Activated CD4-positive, CD25-positive, alpha-beta regulatory T cell (primary cell): ENCODE results near the gene MAP4.

Experiments
- DNase-seq, 4 experiments: peaks; one replicate each; lab custom pipeline; 2025; lab: John Stamatoyannopoulos, UW

MAP4 gene

DNA sequence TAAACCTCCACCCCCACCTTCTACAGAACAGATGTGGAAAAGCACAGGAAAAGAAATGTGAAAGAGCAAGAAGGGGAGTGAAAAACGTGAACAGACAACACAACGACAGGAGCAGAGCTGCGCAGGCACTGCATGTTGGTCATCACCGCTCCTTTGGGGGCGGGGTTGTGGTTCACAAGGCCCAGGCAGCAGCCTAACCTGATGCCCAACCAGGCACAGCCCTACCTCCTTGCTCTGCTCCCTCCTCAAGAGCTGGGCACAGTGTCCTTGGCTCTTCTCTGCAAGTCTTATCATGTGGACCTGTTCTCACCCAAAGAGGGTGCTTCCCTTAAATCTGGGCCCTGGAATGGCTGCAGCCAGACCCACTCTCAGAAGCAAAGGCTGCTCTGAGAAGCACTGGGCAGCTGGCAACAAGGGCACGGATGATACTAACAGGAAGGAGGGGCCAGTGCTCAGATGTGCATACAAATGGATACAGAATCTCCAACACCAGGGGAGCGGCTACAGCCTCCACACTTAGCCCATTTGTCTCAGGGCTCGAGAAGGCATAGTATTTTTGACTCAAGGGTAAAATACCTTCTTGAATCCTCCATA lies 148.7 kb downstream of the MAP4 start:
- no peak for DNase-seq

DNA sequence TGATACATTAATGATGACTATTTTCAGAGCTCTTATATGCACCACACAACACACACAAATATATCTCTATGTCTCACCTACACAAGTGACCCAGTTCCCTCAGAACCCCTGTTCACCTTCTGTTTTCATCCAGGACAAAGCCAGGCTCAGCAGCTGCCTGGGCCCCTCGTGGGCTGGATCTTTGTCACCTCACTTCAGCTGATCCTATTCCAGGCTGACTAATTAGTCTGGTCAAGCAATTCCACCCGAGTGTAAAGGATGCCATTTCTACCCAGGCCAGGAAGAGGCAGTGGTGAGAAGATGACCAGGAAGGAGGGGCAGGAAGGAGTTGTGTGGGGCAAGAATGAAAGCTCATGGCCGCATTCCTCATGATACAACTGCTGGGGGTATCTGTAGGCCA lies 151.0 kb downstream of the MAP4 start:
- no peak for DNase-seq

DNA sequence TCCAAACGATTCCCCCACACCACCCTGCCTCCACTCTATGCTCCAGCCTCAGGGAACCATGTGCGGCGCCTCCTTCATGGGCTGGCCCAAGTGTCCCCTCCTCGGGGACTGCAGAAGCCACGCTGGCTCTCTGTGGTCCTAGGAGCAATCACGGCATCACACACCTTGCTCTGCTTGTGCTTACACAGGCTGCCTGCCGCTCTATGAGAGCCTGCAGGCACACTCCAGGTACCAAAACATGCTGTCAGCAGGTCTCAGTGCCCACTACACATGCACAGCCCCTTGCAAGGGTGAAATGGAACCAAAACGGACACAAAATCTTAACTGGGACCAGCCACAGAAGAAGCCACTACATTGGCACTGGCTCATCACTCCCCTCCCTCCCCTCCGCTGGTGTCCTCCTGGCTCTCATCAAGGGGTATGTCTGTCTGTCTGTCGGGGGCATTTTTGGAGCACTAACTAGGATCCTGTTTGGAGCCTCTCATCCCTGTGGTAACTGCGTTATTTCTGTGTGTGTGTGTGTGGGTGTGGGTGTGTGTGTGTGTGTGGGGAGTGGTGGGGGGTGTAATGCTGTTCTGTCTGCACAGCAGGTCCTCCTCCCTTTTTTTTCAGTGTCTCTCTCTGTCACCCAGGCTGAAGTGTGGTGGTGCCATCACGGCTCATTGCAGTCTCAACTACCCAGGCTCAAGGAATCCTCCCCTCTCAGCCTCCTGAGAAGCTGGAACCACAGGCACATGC lies 152.7 kb downstream of the MAP4 start:
- DNase-seq = no peak

DNA sequence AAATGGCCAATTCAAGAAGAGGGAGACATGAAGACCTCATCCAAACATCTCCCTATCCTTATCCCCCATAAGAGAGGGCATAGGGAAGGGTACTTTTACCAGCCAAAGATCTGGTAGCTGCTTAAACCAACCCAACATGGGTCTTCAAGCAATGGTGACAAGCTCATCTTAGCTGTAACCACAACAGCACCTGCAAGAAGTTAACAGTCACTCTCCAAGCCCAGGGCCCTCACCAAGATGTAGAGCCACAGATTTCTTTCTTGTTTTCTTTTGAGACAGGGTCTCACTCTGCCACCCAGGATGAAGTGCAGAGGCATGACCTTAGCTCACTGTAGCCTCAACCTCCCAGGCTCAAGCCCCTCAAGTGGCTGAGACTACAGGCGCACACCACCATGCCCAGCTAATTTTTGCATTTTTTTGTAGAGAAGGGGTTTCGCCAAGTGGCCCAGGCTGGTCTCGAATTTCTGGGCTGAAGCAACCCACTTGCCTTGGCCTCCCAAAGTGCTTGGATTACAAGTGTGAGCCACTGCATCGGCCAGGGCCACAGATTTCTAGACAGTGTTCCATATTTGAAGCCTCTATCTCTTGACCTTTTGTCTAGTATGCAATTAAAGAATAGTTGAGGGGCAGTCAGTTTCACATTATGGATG lies 156.1 kb downstream of the MAP4 start:
- no peak for DNase-seq

DNA sequence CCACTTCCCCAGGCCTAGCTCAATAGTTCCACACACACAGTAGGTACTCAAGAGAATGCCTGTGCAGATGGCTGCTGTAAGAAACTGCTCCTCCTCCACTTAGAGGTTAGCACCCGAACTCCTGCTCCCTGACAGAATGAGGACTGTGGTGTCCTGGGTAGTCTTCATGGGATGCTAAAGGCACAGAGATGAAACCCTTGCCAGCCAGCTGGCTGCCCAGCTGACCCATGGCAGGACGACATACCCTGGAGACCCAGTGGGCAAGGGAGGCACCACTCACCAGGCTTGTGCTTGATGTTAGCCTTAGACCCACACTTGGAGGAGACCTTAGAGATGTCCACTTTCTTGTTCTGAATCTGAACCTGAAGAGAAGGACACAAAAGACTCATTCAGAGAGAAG lies 159.1 kb downstream of the MAP4 start:
- no peak for DNase-seq

DNA sequence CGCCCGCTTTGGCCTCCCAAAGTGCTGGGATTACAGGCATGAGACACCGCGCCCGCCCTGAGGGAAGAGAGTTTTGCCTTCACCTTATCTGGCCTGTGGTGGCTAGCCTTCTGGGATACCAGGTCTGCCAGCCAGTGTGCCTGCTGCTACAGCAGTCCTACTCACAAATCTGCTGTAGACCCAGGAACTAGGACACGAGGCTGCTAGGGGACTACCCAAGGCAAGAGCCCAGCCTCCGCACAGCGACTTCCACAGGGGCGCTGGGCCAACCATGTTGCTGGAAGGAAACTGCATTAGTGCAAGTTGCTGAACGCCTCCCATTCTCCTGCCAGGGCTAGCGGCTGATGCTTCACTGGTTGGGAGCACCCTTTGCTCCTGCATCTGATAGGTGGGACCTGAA lies 159.5 kb downstream of the MAP4 start:
- no peak for DNase-seq

DNA sequence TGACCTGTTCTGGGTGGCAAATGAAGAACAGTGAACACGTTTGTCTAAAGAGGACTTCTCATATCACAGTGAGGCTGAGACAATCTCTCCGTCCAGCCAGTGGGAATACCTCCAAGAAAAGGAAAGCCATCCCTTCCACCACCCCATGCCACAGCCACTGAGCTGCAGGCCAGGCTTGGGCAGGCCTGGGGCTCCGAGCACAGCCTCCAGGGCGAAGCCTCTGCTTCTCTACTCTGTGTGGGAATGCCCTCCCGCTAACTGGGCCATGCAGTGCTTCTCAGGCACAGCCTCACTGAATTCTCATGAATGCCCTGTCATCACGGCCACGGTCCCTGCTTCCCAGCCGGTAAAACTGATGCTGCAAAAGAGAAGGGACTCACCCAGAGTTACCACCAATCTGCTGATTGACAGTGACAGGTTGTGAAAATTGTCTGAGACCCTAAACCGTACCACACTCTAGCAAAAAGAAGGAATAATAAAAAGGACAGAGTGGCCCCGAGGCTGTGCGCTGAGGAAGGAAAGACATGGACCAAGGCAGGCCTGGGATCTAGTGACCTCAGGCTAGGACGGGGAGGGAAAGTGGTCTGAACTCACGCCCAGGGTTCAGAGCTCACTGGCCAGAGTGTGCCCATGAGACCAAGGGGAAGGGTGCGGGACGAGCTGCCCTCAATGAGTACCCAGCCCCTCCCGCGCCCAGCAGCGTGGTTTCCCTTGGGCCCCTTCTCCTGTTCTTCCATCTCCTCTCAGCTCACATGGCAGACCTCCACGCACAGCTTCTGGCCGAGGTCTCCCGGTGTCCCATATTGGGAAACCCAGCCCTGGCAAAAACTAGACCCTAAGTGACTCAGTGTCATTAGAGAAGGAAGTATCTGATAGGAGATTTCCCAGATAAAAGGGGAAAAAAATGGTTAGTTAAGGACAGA lies 160.5 kb downstream of the MAP4 start:
- no peak for DNase-seq

DNA sequence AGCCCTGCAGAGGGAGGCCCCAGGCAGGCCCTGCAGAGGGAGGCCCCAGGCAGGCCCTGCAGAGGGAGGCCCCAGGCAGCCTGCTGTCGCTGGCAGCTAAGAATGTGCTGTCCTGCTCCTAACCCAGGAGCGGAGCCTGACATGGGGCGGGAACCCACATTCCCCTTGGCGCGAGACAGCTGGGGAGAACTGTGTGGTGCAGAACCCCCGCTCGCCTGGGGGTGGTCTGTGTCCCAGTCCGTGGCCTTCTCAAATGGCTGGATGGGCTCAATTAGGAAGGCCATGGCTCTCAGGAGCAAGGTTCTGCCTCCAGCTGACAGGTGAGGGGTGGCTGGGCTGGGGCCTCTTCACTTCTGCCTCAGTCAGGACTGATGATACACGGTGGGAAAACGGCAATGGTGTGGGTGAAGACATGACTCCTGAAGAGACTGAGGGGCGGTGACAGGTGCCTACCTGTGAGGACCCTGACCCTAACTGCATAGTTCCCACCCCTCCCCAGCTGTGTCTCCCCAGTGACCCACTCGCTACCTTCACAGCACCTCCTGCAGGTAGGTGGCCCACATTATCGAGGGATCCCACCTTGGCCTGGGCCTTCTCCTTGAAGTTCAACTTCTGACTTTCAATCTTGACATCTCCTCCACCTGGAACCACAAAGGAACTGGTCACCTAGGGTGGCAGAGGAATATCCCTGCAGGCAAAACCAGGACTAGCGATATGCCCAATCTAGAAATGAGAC lies 161.3 kb downstream of the MAP4 start:
- no peak for DNase-seq

DNA sequence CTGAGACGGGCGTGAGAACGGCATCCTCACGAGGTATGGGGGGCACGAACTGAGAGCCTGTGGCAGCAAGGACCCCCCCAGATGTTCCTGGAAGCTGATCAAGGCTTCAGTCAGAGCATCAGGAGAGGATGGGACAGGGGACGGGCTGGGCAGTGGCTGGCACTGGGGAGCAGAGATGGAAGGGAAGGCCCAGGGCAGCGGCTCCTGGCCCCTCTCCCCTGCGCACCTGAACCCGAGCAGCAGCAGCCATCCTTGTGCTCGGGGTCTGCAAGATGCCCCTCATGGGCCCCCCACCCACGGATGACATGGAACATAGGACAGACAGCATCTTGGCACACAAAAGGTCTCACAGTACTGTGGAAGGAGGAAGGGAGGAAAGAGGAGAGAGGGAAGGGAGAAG lies 161.9 kb downstream of the MAP4 start:
- no peak for DNase-seq

DNA sequence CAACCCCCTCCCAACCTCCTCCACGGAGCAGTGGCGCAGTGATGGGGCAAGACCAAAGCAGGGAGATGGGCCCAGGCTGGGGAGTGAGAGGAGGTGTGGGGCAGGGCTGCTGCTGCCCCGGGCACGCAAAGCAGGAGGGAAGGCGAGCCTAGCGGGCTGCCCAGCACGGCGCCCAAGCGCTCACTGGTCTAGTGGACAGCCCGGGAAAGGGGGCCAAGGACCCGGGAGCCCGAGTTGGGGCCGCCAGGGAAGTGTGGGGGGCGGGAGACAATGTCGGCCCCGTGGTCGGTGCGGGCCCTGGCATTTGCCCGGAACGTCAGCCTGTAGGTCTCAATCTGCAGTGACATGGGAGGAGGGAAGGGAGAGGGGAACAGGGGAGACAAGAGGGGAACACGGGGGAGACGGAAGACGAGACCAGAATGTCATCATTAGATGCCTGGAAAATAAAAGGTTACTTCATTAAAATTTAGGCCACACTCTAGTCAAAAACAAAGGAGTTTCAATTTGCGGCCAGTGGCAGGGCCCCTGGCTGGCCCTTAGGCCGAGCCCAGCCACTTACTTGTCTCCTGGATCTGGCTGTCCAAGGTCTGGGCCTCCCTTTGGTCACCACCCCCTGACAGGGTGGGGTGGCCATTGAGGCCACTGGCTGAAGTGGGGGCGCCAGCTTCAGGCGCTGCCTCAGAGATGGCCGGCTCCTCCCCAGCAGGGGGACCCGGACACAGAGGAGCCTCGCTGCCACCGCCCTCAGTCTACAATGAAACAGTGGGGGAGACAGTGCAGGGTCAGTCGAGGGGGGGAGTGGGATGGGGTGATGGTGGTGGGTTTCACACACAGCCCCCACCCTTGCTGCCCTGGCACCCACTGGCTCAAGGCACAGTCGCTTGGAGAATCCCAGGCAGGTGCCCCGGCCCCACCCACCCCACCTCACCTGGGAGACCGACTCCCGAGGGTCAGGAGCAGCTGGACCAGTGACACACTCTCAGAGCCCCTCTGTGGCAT lies 163.3 kb downstream of the MAP4 start:
- no peak for DNase-seq

DNA sequence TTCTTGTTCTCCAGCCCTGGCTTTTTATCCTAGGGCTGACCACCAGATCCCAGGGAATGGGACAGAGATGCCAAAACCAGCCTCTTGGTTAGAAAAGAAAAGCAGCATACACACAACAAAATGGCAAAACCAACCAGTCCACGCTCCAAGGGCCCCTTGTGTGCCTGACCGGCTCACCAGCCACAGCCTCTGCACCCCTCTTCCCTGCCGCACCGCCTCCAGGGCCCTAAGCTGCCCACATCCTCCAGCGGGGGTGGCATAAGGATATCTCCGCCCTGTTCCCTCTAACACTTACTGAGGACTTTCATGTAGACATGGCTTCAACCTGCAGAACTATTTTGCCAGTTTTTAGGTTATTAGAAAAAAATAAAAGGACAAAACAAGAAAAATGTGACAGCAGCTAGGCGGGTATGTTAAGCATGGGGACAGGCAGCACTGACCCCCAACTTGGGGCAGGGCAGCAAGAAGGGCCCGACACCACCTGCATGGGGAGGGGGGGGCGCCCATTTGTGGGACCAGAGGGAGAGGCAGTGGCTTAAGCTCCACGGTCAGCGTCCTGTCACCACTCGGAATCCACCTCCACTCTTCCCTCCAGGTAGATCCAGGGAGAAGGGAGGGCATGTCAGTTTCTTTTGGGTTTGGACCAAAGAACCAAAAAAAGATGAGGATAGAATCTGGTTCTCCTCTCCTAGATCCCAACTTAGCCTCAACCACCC lies 164.2 kb downstream of the MAP4 start:
- no peak for DNase-seq

DNA sequence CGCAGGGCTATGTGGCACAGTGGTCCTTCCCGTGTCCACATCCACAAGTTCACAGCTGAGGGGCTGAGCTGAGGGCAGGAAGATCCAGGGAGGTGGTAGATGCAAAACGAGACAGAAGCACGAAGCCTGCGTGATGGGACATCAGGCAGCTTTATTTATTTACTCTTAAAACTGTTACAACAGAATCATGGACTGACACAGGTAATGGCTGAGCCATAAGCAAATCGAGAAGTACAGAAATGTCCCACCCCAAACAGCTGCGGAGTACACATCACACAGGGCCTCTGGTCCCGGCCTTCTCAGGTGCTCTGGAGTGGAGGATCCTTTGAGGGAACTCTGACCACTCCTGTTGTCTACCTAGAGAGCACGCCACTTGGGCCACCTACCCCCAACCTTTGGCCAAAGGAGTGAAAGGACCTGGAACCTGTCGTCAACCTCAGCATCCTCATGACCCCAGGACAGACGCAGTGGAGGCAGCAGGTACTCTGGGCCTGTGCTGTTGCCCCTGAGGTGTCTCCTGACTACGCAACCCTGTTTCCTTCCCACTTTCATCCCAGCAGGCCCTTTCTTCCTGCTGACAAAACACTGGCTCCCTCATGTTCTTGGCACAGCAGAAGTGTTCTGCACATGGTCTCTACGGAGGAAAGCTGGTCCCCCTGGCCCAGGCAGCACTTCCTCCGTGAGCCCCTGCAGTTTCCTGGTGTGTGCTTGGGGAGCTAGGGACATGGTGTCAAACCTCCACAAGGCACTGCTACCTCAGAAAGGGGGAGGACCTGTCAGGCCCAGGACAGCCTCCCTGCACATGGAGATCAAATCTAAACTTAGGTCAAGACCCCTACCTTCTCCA lies 165.4 kb downstream of the MAP4 start:
- no peak for DNase-seq

DNA sequence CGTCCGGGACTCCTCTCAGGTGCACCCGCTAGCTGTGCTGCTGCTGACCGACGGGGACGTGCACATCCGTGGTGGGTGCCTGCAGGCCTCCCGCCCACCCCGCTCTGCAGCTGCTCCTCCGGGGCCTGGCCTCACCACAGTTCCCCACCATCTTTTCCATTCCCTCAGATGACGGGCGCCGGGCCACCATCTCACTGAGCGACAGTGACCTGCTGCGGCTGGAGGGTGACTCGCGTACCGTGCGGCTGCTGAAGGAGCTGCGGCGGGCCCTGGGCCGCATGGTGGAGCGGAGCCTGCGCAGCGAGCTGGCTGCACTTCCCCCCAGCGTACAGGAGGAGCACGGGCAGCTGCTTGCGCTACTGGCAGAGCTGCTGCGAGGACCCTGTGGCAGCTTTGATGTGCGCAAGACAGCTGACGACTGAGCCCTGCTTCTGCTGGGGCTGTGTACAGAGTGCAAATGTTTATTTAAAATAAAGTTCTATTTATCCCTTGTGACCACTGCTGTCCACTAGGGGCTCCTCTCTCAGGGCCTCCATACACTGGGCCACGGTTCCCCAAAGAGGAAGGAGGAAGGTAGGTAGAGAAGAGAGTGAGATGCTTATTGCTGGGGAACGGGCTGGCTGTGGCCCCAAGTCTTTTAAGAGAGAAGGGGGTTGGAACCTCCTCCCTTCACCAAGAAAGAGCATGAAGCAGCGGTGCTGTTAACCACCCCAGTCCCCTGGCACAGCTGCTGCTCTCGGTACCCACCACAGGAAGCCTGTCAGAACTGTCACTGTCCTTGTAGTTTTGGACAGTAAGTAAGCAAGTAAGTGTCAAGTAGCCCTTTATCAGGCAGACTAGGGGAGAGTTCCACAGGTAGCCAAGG lies 166.3 kb downstream of the MAP4 start:
- no peak for DNase-seq

DNA sequence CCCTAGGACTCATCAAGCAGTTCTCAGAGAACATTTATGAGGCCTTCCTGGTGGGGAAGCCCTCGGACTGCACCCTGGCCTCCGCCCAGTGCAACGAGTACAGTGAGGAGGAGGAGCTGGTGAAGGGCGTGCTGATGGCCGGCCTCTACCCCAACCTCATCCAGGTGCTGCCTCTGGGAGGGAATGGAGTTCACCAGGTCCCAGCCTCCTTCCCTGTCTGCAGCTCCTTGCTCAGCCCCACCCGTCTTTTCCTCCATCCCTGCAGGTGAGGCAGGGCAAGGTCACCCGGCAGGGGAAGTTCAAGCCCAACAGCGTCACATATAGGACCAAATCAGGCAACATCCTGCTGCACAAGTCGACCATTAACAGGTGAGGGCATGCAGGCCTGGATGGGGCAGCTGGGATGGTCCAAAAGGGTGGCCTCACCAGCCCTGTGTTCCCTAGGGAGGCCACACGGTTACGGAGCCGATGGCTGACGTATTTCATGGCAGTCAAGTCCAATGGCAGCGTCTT lies 167.0 kb downstream of the MAP4 start:
- DNase-seq = no peak

DNA sequence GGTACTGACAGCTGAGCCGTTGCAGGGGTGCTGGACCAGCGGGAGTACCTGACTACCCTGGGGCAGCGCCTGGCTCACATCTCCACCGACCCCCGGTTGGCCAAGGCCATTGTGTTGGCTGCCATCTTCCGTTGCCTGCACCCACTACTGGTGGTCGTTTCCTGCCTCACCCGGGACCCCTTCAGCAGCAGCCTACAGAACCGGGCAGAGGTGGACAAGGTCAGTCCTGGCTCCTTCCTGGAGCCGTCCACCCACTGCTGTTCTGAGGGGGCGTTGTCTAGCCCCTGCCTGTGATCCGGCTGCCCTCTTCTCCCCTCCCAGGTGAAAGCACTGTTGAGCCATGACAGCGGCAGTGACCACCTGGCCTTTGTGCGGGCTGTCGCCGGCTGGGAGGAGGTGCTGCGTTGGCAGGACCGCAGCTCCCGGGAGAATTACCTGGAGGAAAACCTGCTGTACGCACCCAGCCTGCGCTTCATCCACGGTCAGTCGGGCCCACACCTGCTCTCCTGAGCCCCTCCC lies 167.6 kb downstream of the MAP4 start:
- no peak for DNase-seq

DNA sequence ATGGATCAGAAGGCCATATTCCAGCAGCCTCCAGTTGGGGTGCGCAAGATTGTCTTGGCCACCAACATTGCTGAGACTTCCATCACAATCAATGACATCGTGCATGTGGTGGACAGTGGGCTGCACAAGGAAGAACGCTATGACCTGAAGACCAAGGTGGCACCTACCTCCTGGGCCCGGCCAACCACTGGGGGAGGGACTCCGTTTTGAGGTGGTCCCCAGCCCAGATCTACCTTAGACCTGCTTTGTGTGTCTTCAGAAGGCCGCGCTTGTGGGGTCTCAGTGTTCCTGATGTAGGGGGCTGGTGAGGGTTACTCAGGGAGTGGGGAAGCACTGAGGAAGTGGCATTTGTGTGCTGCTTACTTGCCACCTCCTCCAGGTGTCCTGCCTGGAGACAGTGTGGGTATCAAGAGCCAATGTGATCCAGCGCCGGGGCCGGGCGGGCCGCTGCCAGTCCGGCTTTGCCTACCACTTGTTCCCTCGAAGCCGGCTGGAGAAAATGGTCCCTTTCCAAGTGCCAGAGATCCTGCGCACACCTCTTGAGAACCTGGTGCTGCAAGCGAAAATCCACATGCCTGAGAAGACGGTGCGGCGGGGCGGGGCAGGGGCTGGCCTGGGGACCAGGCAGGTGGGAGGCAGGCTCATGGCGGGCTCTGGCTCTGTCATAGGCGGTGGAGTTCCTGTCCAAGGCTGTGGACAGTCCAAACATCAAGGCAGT lies 168.3 kb downstream of the MAP4 start:
- no peak for DNase-seq

DNA sequence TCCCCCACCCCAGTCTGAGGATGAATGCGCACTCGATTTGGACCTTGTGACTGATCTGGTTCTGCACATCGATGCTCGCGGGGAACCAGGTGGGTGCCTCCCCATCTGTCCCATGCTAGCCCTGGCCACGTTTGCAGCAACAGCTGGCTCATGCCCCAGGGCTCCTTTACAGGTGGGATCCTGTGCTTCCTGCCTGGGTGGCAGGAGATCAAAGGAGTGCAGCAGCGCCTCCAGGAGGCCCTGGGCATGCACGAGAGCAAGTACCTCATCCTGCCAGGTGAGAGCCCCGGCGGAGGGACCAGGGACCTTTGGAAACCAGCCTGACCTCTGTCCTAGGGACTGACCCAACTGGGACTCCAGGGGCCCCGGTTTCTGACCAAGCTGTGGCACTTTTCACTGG lies 169.0 kb downstream of the MAP4 start:
- DNase-seq = no peak
